ENCODE measurements around the gene ARHGAP28. TPM values are rescaled to one million over a fixed set of nuclear protein-coding genes. Genes with fewer than 3 reads are reported as not detected.

ARHGAP28 gene
- total RNA-seq, 1 donor from 2014 or later, result 104 TPM

GRCh38 chr18:6728331-6728730, 1.2 kb upstream of the ARHGAP28 start:
- TF ChIP-seq CTCF (conservative IDR thresholded peaks at IDR 0.05), result no peak
- Mint-ChIP-seq H3K36me3 (no peaks in the 10 kb centered on the region), H3K4me1 (ENCODE audit: unreplicated experiment) (peaks cover 34% of the 10 kb centered on the region), H3K27ac (peak overlapping the region; percentile 99), H3K27me3 (peaks cover 3% of the 10 kb centered on the region), H3K4me3 (peak overlapping the region; percentile 100), H3K9me3 (no peaks in the 10 kb centered on the region)
- no peak for DNase-seq (ENCODE audit: extremely low spot score, unreplicated experiment)

DNA sequence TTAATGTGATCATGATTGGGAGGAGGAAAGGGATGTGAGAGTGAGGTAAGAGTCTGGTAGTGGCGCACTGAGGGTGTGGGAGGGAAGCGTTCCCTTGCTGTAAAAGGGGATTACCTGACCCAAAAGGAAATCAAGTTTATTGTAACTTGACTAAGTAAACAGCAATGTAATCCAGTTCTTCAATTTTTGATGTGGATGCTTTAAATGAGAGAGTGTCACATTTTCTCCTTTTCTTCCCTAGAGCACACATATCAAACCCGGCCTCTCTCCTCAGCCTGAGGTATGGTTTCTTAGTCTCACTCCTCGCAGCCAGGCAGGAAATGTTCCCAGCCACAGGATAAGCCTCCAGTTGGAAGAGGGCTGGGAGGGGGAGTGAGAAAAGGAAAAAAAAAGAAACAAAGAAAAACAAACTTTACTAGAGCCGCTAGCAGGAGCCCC, 688 bp upstream of the ARHGAP28 start:
- no peak for DNase-seq (ENCODE audit: extremely low spot score, unreplicated experiment)
- H3K27ac Mint-ChIP-seq, result peak overlapping the region; percentile 99
- peaks cover 3% of the 10 kb centered on the region for H3K27me3 Mint-ChIP-seq
- TF ChIP-seq CTCF (conservative IDR thresholded peaks at IDR 0.05), result no peak
- H3K36me3 Mint-ChIP-seq, result no peaks in the 10 kb centered on the region
- H3K4me3 Mint-ChIP-seq, result peak overlapping the region; percentile 100
- H3K9me3 Mint-ChIP-seq, result no peaks in the 10 kb centered on the region
- peaks cover 34% of the 10 kb centered on the region for H3K4me1 Mint-ChIP-seq (ENCODE audit: unreplicated experiment)

GRCh38 chr18:6730416-6731221, 1.1 kb downstream of the ARHGAP28 start:
- Mint-ChIP-seq H3K4me3 (peak overlapping the region; percentile 96), H3K4me1 (ENCODE audit: unreplicated experiment) (peaks cover 49% of the 10 kb centered on the region), H3K27ac (peak overlapping the region; percentile 1), H3K27me3 (peaks cover 3% of the 10 kb centered on the region), H3K36me3 (no peaks in the 10 kb centered on the region), H3K9me3 (no peaks in the 10 kb centered on the region)
- TF ChIP-seq CTCF (conservative IDR thresholded peaks at IDR 0.05), result no peak
- DNase-seq (ENCODE audit: extremely low spot score, unreplicated experiment), result no peak

- no peak for DNase-seq (ENCODE audit: extremely low spot score, unreplicated experiment)
- peak overlapping the region; percentile 1 for H3K27ac Mint-ChIP-seq
- H3K27me3 Mint-ChIP-seq, result peaks cover 3% of the 10 kb centered on the region
- H3K4me3 Mint-ChIP-seq, result peak overlapping the region; percentile 96
- no peaks in the 10 kb centered on the region for H3K9me3 Mint-ChIP-seq
- peaks cover 49% of the 10 kb centered on the region for H3K4me1 Mint-ChIP-seq (ENCODE audit: unreplicated experiment)
- no peak for TF ChIP-seq CTCF (conservative IDR thresholded peaks at IDR 0.05)
- peaks cover 4% of the 10 kb centered on the region for H3K36me3 Mint-ChIP-seq
Measured at GRCh38 chr18:6731222-6731596, 1.7 kb downstream of the ARHGAP28 start.

- Mint-ChIP-seq H3K4me1 (ENCODE audit: unreplicated experiment) (peaks cover 45% of the 10 kb centered on the region), H3K27me3 (peaks cover 3% of the 10 kb centered on the region), H3K4me3 (no peak overlapping the region), H3K9me3 (no peaks in the 10 kb centered on the region), H3K36me3 (peaks cover 4% of the 10 kb centered on the region), H3K27ac (no peak overlapping the region)
- DNase-seq (ENCODE audit: extremely low spot score, unreplicated experiment), result no peak
- TF ChIP-seq CTCF (conservative IDR thresholded peaks at IDR 0.05), result peak; percentile 46
Measured at GRCh38 chr18:6732952-6733351, 3.4 kb downstream of the ARHGAP28 start.
